ENCODE results near the gene VPS35L. TPM values are rescaled to one million over a fixed set of nuclear protein-coding genes. Genes with fewer than 3 reads are reported as not detected.

VPS35L gene
- total RNA-seq, 1 donor from 2014 or later: 6.8 TPM

DNA sequence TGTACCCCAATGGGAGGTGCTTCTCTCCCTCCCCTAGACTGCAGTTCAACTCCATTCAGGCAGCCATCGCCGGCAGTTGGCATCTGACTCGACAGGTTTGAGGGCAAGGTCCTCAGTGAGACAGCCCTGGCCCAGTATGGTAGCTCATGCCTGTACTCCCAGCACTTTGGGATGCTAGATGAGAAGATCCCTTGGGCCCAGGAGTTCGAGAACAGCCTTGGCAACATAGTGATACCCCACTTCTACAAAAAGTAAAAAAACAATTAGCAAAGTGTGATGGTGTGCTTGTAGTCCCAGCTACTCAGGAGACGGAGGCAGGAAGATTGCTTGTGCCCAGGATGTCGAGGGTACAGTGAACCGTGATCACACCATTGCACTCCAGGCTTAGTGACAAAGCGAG lies 12.1 kb downstream of the VPS35L start:
- DNase-seq (ENCODE audit: low read depth) (no peak), FAIRE-seq (no peak)
- H3K4me3 ChIP-seq (ENCODE audit: low read depth, low read length): no peak overlapping the region
- TF ChIP-seq, protein P1, sequence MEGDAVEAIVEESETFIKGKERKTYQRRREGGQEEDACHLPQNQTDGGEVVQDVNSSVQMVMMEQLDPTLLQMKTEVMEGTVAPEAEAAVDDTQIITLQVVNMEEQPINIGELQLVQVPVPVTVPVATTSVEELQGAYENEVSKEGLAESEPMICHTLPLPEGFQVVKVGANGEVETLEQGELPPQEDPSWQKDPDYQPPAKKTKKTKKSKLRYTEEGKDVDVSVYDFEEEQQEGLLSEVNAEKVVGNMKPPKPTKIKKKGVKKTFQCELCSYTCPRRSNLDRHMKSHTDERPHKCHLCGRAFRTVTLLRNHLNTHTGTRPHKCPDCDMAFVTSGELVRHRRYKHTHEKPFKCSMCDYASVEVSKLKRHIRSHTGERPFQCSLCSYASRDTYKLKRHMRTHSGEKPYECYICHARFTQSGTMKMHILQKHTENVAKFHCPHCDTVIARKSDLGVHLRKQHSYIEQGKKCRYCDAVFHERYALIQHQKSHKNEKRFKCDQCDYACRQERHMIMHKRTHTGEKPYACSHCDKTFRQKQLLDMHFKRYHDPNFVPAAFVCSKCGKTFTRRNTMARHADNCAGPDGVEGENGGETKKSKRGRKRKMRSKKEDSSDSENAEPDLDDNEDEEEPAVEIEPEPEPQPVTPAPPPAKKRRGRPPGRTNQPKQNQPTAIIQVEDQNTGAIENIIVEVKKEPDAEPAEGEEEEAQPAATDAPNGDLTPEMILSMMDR (IDR thresholded peaks at IDR 0.05; ENCODE audit: insufficient read depth, low read length, severe bottlenecking): no peak
- H3K27me3 ChIP-seq (ENCODE audit: control insufficient read depth, insufficient read depth, low read length): no peaks in the 10 kb centered on the region
- H3K36me3 ChIP-seq (ENCODE audit: control insufficient read depth, insufficient read depth, low read length): peaks cover 6% of the 10 kb centered on the region

DNA sequence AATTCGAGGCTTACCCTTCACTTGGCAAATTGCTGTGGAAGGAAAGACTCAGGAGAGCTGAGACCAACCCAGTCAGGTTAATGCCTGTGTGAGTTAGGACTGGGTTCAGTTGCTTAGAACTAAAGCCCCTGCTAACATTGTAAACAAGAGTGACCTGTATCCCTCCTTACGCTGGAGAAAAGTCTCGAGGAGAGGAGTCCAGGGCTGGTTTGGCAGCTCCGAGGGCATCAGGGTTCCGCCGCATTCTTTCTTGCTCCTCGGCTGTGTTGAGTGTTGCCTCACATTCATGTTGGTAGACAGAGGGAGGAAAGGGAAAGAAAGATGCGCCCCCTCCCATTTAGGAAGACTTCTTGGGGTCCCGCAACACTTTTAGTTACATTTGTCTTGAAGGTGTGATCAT lies 18.5 kb downstream of the VPS35L start:
- no peak overlapping the region for H3K4me3 ChIP-seq (ENCODE audit: low read depth, low read length)
- FAIRE-seq (no peak), DNase-seq (ENCODE audit: low read depth) (no peak)
- no peaks in the 10 kb centered on the region for H3K27me3 ChIP-seq (ENCODE audit: control insufficient read depth, insufficient read depth, low read length)
- peaks cover 8% of the 10 kb centered on the region for H3K36me3 ChIP-seq (ENCODE audit: control insufficient read depth, insufficient read depth, low read length)
- TF ChIP-seq, protein P1 (IDR thresholded peaks at IDR 0.05; ENCODE audit: insufficient read depth, low read length, severe bottlenecking): no peak

DNA sequence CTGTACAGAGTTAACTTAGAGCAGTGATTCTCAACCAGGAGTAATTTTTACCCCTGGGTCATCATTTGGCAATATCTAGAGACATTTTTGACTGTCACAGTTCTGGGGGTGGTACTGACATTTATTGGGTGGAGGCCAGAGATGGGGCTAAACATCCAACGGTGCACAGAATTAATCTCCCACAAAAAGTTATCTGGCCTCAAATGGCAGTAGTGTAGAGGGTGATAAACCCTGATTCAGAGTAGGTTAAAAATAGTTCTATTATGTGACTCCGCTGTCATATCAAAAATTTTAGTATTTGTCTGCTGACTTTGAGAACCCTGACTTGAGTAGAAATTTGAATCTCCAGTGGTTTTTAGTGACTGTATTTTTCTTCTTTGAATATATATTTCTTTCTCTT lies 19.1 kb downstream of the VPS35L start:
- FAIRE-seq (no peak), DNase-seq (ENCODE audit: low read depth) (no peak)
- Histone ChIP-seq H3K4me3 (ENCODE audit: low read depth, low read length) (no peak overlapping the region), H3K36me3 (ENCODE audit: control insufficient read depth, insufficient read depth, low read length) (peaks cover 7% of the 10 kb centered on the region), H3K27me3 (ENCODE audit: control insufficient read depth, insufficient read depth, low read length) (no peaks in the 10 kb centered on the region)
- TF ChIP-seq, protein P1 (IDR thresholded peaks at IDR 0.05; ENCODE audit: insufficient read depth, low read length, severe bottlenecking): no peak

DNA sequence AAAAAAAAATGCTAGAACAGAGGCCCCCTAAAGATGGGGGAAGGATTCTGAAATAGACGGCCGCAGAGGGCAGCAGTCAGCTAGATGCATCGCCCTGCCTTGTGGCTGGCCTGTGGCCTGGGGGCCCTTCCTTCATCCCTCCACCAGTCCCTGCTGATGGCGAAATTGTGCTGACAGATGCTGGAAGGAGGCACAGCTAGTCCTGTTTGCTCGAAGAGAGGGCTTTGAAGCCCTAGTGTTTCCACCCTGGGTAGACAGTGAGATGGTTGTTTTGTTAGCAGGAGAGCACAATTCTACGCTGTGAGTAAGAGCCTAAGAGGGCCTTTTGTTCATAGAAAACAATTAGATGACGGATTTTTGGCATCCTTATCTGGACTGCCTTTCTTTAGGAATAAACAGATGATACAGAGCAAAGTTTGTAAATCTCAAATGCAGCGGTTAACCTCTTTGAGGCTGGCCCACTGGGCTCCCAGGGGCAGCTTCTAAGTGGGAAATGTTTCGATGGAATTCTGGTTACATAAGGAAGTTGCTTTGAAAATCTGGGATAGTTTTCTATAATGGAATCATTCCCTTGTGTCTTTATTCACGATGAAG lies 23.0 kb downstream of the VPS35L start:
- DNase-seq (ENCODE audit: low read depth) (no peak), FAIRE-seq (no peak)
- TF ChIP-seq, protein P1 (IDR thresholded peaks at IDR 0.05; ENCODE audit: insufficient read depth, low read length, severe bottlenecking): no peak
- no peaks in the 10 kb centered on the region for H3K27me3 ChIP-seq (ENCODE audit: control insufficient read depth, insufficient read depth, low read length)
- H3K4me3 ChIP-seq (ENCODE audit: low read depth, low read length): no peak overlapping the region
- peaks cover 7% of the 10 kb centered on the region for H3K36me3 ChIP-seq (ENCODE audit: control insufficient read depth, insufficient read depth, low read length)

DNA sequence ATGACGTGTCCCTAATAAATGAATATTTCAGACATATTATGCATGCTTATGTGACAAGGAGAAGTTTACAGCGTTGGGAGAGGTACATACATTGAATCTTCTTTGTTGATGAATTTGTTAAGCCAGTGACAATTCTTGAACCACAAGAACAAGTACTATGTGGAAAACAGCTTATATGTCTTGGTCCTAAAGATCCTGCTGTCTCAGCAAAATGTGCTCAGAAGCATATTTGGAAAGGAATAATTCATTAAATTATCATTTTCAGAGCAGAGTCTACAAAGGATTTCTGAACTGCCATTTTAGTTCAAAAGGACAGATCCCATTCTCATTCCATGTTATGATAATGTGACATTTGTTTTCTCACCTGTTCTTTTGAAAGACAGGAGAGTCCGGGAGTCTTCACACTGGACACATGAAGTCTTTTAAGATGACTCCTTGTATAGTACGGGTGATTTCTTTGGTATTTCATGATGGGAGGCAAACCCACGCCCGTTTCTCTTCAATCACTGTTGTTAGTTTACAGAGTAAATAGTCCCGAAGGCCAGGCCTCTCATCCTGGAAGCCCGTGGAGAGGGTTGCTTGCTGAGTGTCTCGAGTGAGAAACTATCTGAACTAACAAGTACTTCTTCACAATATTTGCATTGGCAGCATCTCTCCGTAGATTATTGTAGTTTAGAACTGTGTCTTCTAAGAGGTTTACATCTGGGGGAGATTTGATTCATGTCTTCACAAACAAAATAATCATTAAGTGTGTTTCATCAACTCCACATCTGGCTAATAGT lies 26.7 kb downstream of the VPS35L start:
- Histone ChIP-seq H3K36me3 (ENCODE audit: control insufficient read depth, insufficient read depth, low read length) (peaks cover 7% of the 10 kb centered on the region), H3K4me3 (ENCODE audit: low read depth, low read length) (no peak overlapping the region), H3K27me3 (ENCODE audit: control insufficient read depth, insufficient read depth, low read length) (no peaks in the 10 kb centered on the region)
- DNase-seq (ENCODE audit: low read depth): no peak
- FAIRE-seq: no peak
- TF ChIP-seq, protein P1 (IDR thresholded peaks at IDR 0.05; ENCODE audit: insufficient read depth, low read length, severe bottlenecking): no peak

Measured in bronchial epithelial cell (primary cell).